Activated CD4-positive, alpha-beta T cell treated with anti-CD3 and anti-CD28 coated beads for 48 hours (primary cell): ENCODE measurements around the gene BAHD1.

ENCODE experiments used
- DNase-seq: peaks from one replicate; pipeline ENCODE4 v3.0.0-alpha.2; 2020

Gene BAHD1

GRCh38 chr15:40500568-40501330 is 60.0 kb downstream of the BAHD1 start:
- no peak for DNase-seq

- DNase-seq: no peak
Observed at GRCh38 chr15:40501487-40501886, 60.7 kb downstream of the BAHD1 start.

- DNase-seq: peak; percentile 72
Observed at GRCh38 chr15:40506964-40507571, 66.3 kb downstream of the BAHD1 start.

GRCh38 chr15:40508216-40508615 is 67.5 kb downstream of the BAHD1 start:
- no peak for DNase-seq

GRCh38 chr15:40510201-40510600 is 69.4 kb downstream of the BAHD1 start:
- no peak for DNase-seq

GRCh38 chr15:40511093-40511471 is 70.3 kb downstream of the BAHD1 start:
- DNase-seq: peak; percentile 19

DNA sequence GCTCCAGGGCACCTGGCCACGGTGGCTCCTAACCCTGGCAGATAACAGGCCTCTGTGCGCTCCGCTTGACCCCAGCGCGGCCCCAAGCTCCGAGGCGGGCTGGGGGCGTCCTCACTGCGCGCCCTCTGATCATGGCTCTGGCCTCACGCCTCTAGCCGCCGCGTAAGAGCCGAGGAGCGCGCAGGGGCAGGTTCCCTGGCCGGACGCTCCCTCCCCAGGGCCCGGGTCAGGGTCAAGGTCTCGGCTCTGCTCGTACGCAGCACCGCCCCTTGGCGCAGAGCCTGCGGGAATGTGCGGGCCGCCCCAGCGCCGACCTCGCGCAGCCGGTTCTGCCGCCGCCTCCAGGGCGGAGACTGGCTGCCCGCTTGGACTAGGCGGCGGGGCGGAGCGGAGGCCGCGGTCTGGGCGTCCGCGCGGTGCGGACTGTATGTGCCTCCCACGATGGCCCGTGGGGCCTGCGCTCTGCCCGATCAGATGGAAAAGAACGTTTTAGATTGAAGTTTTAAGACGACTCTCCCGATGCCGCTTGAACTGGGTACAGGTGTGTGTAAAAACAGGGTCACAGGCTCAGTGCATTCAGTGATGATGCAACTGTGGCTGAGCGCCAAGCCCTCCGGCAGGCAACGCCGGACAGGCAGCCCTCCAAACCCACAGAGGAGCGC is 70.8 kb downstream of the BAHD1 start:
- DNase-seq: peak; percentile 12

- no peak for DNase-seq
Observed at GRCh38 chr15:40512440-40512839, 71.7 kb downstream of the BAHD1 start.

DNA sequence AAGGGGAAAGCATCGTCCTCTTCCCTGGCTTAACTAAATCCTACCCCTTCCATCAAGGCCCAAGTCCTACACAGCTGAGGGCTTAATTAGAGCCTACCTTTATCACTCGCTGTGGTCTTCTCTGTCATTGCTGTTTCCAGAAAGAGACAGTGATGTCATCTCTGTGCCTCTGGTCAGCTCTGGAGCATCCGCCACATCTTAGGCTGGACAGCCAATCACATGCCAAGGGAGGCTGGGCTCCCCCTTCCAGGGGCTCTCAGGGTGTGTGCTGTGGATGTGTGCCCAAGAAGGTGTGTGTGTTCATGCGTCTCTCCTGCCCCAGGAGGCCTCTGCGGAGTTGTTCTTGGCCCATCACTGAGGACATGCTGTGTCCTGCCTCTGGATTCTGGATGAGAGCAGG is 72.9 kb downstream of the BAHD1 start:
- no peak for DNase-seq

DNA sequence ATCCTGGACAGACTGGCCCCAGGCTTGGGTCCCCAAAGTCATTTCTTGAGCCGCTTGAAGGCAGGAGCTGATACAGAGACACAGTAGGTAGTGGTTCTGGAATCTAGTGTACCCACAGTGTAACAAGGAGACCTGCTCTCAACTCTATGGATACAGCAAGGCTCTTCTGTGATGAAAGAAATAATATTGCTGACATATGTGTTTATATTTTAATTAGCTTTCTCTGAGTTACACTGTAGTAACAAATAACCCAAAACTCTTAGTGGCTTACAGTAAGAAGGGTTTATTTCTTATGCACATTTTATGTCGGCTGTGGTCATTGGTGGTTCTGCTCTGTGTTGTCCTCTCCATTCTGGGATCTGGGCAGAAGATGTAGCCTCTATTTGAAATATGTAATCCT is 75.6 kb downstream of the BAHD1 start:
- DNase-seq: no peak
